B cell (primary cell): ENCODE measurements around the gene GRIK3. TPM values are rescaled to one million over a fixed set of nuclear protein-coding genes. Genes with fewer than 3 reads are reported as not detected.
A peak's percentile ranks its signal among the peaks of the same experiment; 100 is the strongest.

Source experiments
- ATAC-seq: fragments of 200-7000 bp; cut with Tn5 transposase; one replicate; pipeline ENCODE4 v1.10.0; 2021; ENCODE audit warnings: low read depth, mild to moderate bottlenecking, moderate number of reproducible peaks, moderate library complexity
- CTCF ChIA-PET: fragments of 350-600 bp; sonication (Branson Sonifier 250); formaldehyde crosslinking; loops from one replicate; lab custom pipeline; 2021; ENCODE audit warnings: antibody characterized with exemption, inconsistent platforms; lab: Charles Lee
- POLR2A ChIA-PET: fragments of 350-600 bp; sonication (Branson Sonifier 250); formaldehyde crosslinking; loops from one replicate; lab custom pipeline; 2021; ENCODE audit warnings: antibody characterized with exemption; lab: Charles Lee
- DNase-seq: peaks from one replicate; pipeline ENCODE4 v3.0.0; 2013
- H2AFZ ChIP-seq: 2 replicates; pipeline ENCODE4 v1.6.1; 2012; ENCODE audit warnings: mild to moderate bottlenecking, low read depth, low read length; ENCODE audit not compliant: insufficient read depth, poor library complexity, severe bottlenecking
- H3K27ac ChIP-seq, 2 donors: 1 replicate in 1 of 2; 2 replicates in 1 of 2; pipeline ENCODE4 v1.5.1; 2012 to 2013; ENCODE audit warnings: low read length in 2 of 2, mild to moderate bottlenecking in 2 of 2, moderate library complexity in 1 of 2
- H3K27me3 ChIP-seq, 4 experiments: fragments of 200-600 bp in 1 of 4; sonication (generic) in 1 of 4; replicated peaks in 1 of 4; 1 replicate in 2 of 4; 2 replicates in 2 of 4; pipeline versions ENCODE4 v1.6.1 to v1.7.0; 2013 to 2016; ENCODE audit warnings: low read length in 3 of 4, mild to moderate bottlenecking in 2 of 4, mixed read lengths in 1 of 4, moderate library complexity in 1 of 4; ENCODE audit not compliant: insufficient read depth in 4 of 4, control insufficient read depth in 3 of 4; ENCODE audit errors: control extremely low read depth in 1 of 4
- H3K36me3 ChIP-seq, 2 experiments: replicated peaks in 1 of 2; 1 replicate in 1 of 2; 2 replicates in 1 of 2; pipeline versions ENCODE4 v1.6.1 to v1.7.1; 2013; ENCODE audit warnings: low read length in 1 of 2; ENCODE audit not compliant: insufficient read depth in 2 of 2, control insufficient read depth in 1 of 2; ENCODE audit errors: control extremely low read depth in 1 of 2, extremely low read depth in 1 of 2
- H3K4me1 ChIP-seq, 2 donors: fragments of 200-600 bp in 1 of 2; sonication (generic) in 1 of 2; 1 replicate in 1 of 2; 2 replicates in 1 of 2; pipeline versions ENCODE4 v1.5.1 to v1.6.1; 2013 to 2017; ENCODE audit warnings: low read length in 2 of 2; ENCODE audit not compliant: control insufficient read depth in 2 of 2, insufficient read depth in 2 of 2
- H3K4me2 ChIP-seq: replicated peaks from 2 replicates; pipeline ENCODE3; 2012; ENCODE audit warnings: mild to moderate bottlenecking, low read depth, low read length; ENCODE audit not compliant: poor library complexity, severe bottlenecking
- H3K4me3 ChIP-seq, 5 experiments: fragments of 200-600 bp in 1 of 5; sonication (generic) in 1 of 5; 1 replicate in 3 of 5; 2 replicates in 2 of 5; pipeline versions ENCODE4 v1.5.1 to v1.7.0; 2011 to 2016; ENCODE audit warnings: low read length in 4 of 5, mild to moderate bottlenecking in 4 of 5, low read depth in 2 of 5, control low read depth in 1 of 5, moderate library complexity in 1 of 5; ENCODE audit not compliant: insufficient read depth in 1 of 5; ENCODE audit errors: control extremely low read depth in 1 of 5, extremely low read depth in 1 of 5
- H3K79me2 ChIP-seq: fragments of 200-600 bp; sonication (generic); one replicate; pipeline ENCODE4 v1.6.0; 2016; ENCODE audit warnings: low read length; ENCODE audit not compliant: control insufficient read depth, insufficient read depth
- H3K9ac ChIP-seq: fragments of 200-600 bp; sonication (generic); 2 replicates; pipeline ENCODE4 v1.6.1; 2017; ENCODE audit warnings: mild to moderate bottlenecking, low read length, moderate library complexity
- H3K9me3 ChIP-seq, 3 donors: one replicate each; pipeline versions ENCODE4 v1.6.1 to v1.7.1; 2013; ENCODE audit warnings: low read length in 2 of 3; ENCODE audit not compliant: control insufficient read depth in 2 of 3, insufficient read depth in 1 of 3; ENCODE audit errors: control extremely low read depth in 1 of 3
- H4K20me1 ChIP-seq: 2 replicates; pipeline ENCODE4 v1.6.0; 2012; ENCODE audit warnings: mild to moderate bottlenecking, low read length; ENCODE audit not compliant: insufficient read depth, control insufficient read depth, poor library complexity, severe bottlenecking
- H3K27ac Mint-ChIP-seq: one replicate; pipeline ENCODE4 v1.8.0; 2021; ENCODE audit warnings: mixed read lengths
- H3K27me3 Mint-ChIP-seq: one replicate; pipeline ENCODE4 v1.8.0; 2021; ENCODE audit warnings: mixed read lengths
- H3K4me1 Mint-ChIP-seq: one replicate; pipeline ENCODE4 v1.8.0; 2021; ENCODE audit warnings: mixed read lengths
- H3K4me3 Mint-ChIP-seq: one replicate; pipeline ENCODE4 v1.8.0; 2021; ENCODE audit warnings: mixed read lengths
- H3K9me3 Mint-ChIP-seq: one replicate; pipeline ENCODE4 v1.8.0; 2022; ENCODE audit warnings: mixed read lengths; ENCODE audit not compliant: insufficient read depth
- CTCF ChIP-seq: fragments of 200-600 bp; IDR thresholded peaks from one replicate; pipeline ENCODE4 v1.8.0; 2022; ENCODE audit warnings: antibody characterized with exemption, mild to moderate bottlenecking
- EZH2 ChIP-seq: IDR thresholded peaks from 2 replicates; pipeline ENCODE4 v1.6.1; 2012; ENCODE audit warnings: borderline replicate concordance, low read depth, mild to moderate bottlenecking, moderate library complexity, low read length; ENCODE audit not compliant: insufficient read depth, poor library complexity, severe bottlenecking
- WGBS: methylation state at CpG from one replicate; pipeline ENCODE4 v1.1.5; 2013; ENCODE audit warnings: missing lambda C conversion rate; ENCODE audit not compliant: insufficient coverage; 5-methylcytosine and 5-hydroxymethylcytosine counted together
- intact Hi-C: fragments of 100-400 bp; cut with micrococcal nuclease; formaldehyde crosslinking; loops from one replicate; pipeline ENCODE4 v1.10.0; 2022
- polyA plus RNA-seq: library from polyadenylated mRNA; depleted of rRNA; stranded (reverse); fragments of >200 nt; gene quantifications from 2 replicates; pipeline ENCODE4 v1.2.3, GENCODE V29; 2012
- total RNA-seq, 2 donors: library from RNA; stranded (reverse); fragments of 120-200 nt in 1 of 2; gene quantifications; 1 replicate in 1 of 2; 2 replicates in 1 of 2; pipeline versions ENCODE4 v1.2.3 to v1.2.4, GENCODE V29; 2013 to 2022

Gene GRIK3
- total and polyA plus RNA-seq, 2 donors (not counting 1 experiment from before 2014, with no cell fraction given), result 0.12 to 1.5 TPM

- Mint-ChIP-seq H3K4me3 (no peak overlapping the region), H3K27ac (no peak overlapping the region), H3K9me3 (no peaks in the 10 kb centered on the region), H3K27me3 (peaks cover 20% of the 10 kb centered on the region), H3K4me1 (peaks cover 5% of the 10 kb centered on the region)
- Histone ChIP-seq H3K9ac (no peak overlapping the region), H3K4me2 (no peak overlapping the region), H3K27me3 (peaks cover 0 to 2% (median 0%) of the 10 kb centered on the region in 4 experiments), H3K4me1 (no peaks in the 10 kb centered on the region), H2AFZ (no peak overlapping the region), H3K79me2 (no peaks in the 10 kb centered on the region), H4K20me1 (no peaks in the 10 kb centered on the region), H3K36me3 (no peaks in the 10 kb centered on the region), H3K9me3 (no peaks in the 10 kb centered on the region), H3K4me3 (no peak overlapping the region), H3K27ac (no peak overlapping the region)
- no peak for TF ChIP-seq EZH2
- TF ChIP-seq CTCF, result no peak
- CTCF ChIA-PET, result no interaction called here
- intact Hi-C loops, result no loop called here
- DNase-seq, result no peak
- POLR2A ChIA-PET, result no interaction called here
- WGBS, result 71% methylated on average over 5 of the region's 8 CpGs
- ATAC-seq, result peak; percentile 43
These were observed 83.6 kb downstream of the GRIK3 start for GRCh38 chr1:36950604-36951291.

GRCh38 chr1:36948606-36949005 is 85.7 kb downstream of the GRIK3 start:
- Histone ChIP-seq H3K4me3 (no peak overlapping the region), H2AFZ (no peak overlapping the region), H3K4me1 (no peaks in the 10 kb centered on the region), H3K9me3 (no peaks in the 10 kb centered on the region), H3K4me2 (no peak overlapping the region), H3K27ac (no peak overlapping the region), H3K79me2 (no peaks in the 10 kb centered on the region), H4K20me1 (no peaks in the 10 kb centered on the region), H3K9ac (no peak overlapping the region), H3K27me3 (peaks cover 0 to 2% (median 0%) of the 10 kb centered on the region in 4 experiments), H3K36me3 (no peaks in the 10 kb centered on the region)
- no peak for ATAC-seq
- Mint-ChIP-seq H3K27me3 (peaks cover 28% of the 10 kb centered on the region), H3K4me1 (peaks cover 5% of the 10 kb centered on the region), H3K9me3 (no peaks in the 10 kb centered on the region), H3K27ac (no peak overlapping the region), H3K4me3 (no peak overlapping the region)
- no peak for DNase-seq
- TF ChIP-seq EZH2 (no peak), CTCF (no peak)
- intact Hi-C loops, result no loop called here
- 88% methylated on average over 5 of the region's 6 CpGs for WGBS
- POLR2A ChIA-PET, result no interaction called here
- CTCF ChIA-PET, result no interaction called here
